H1 (cell line): ENCODE measurements around the gene CALU. TPM values are rescaled to one million over a fixed set of nuclear protein-coding genes. Genes with fewer than 3 reads are reported as not detected.

ENCODE experiments used
- CTCF ChIA-PET: fragments of 300-600 bp; sonication (Branson Sonifier 250); formaldehyde crosslinking; loops from one replicate; lab custom pipeline; 2021; ENCODE audit not compliant: partially characterized antibody; lab: Charles Lee
- POLR2A ChIA-PET: fragments of 300-600 bp; sonication (Branson Sonifier 250); formaldehyde crosslinking; loops from one replicate; lab custom pipeline; 2021; ENCODE audit warnings: inconsistent platforms; ENCODE audit not compliant: partially characterized antibody; lab: Charles Lee
- DNase-seq, 2 experiments: peaks; one replicate each; pipeline versions ENCODE4 v3.0.0 to v3.0.0-alpha.2; 2010 to 2022; ENCODE audit warnings: low spot score in 2 of 2, low read depth in 1 of 2, mixed read lengths in 1 of 2
- FAIRE-seq: peaks from 2 replicates; lab custom pipeline; 2011; peaks lifted over from hg19 to GRCh38; lab: Jason Lieb, UNC
- H2AFZ ChIP-seq: 2 replicates; pipeline ENCODE4 v1.8.1; 2012; ENCODE audit warnings: low read length, inconsistent platforms
- H2AK5ac ChIP-seq: 2 replicates; pipeline ENCODE4 v1.6.1; 2013; ENCODE audit warnings: low read depth, low read length
- H2BK120ac ChIP-seq: replicated peaks from 2 replicates; pipeline ENCODE3; 2013; ENCODE audit warnings: low read depth, low read length, inconsistent platforms
- H2BK12ac ChIP-seq: 2 replicates; pipeline ENCODE4 v1.6.1; 2013; ENCODE audit warnings: low read depth, low read length
- H2BK15ac ChIP-seq: 2 replicates; pipeline ENCODE4 v1.6.1; 2013; ENCODE audit warnings: low read length
- H2BK20ac ChIP-seq: 2 replicates; pipeline ENCODE4 v1.6.1; 2013; ENCODE audit warnings: low read length
- H2BK5ac ChIP-seq: 2 replicates; pipeline ENCODE4 v1.6.1; 2013; ENCODE audit warnings: low read depth, low read length
- H3K14ac ChIP-seq: 2 replicates; pipeline ENCODE4 v1.6.1; 2013; ENCODE audit warnings: inconsistent platforms; ENCODE audit not compliant: insufficient read length
- H3K18ac ChIP-seq: 2 replicates; pipeline ENCODE4 v1.6.1; 2013; ENCODE audit warnings: low read length; ENCODE audit errors: extremely low read depth
- H3K23ac ChIP-seq: 2 replicates; pipeline ENCODE4 v1.6.1; 2013; ENCODE audit warnings: inconsistent platforms; ENCODE audit not compliant: insufficient read length
- H3K23me2 ChIP-seq: 2 replicates; pipeline ENCODE4 v1.6.1; 2013; ENCODE audit warnings: low read depth, low read length
- H3K27ac ChIP-seq: 2 replicates; pipeline ENCODE4 v1.6.1; 2011; ENCODE audit warnings: low read depth, low read length, inconsistent platforms
- H3K27me3 ChIP-seq, 4 experiments: replicated peaks in 1 of 4; 1 replicate in 1 of 4; 2 replicates in 3 of 4; pipeline versions ENCODE4 v1.6.1 to v1.8.1; 2011 to 2013; ENCODE audit warnings: low read length in 3 of 4, mild to moderate bottlenecking in 3 of 4, inconsistent platforms in 2 of 4, mixed read lengths in 2 of 4, moderate library complexity in 1 of 4; ENCODE audit not compliant: control insufficient read depth in 3 of 4, insufficient read depth in 3 of 4; ENCODE audit errors: extremely low read depth in 1 of 4
- H3K36me3 ChIP-seq, 4 experiments: 2 replicates each; pipeline versions ENCODE4 v1.6.1 to v1.8.1; 2011 to 2013; ENCODE audit warnings: mild to moderate bottlenecking in 4 of 4, low read length in 3 of 4, moderate library complexity in 2 of 4, control low read depth in 1 of 4, inconsistent platforms in 1 of 4; ENCODE audit not compliant: insufficient read depth in 4 of 4, control insufficient read depth in 2 of 4
- H3K4ac ChIP-seq: replicated peaks from 2 replicates; pipeline ENCODE3; 2013; ENCODE audit warnings: low read length, low read depth, mixed read lengths, inconsistent platforms; ENCODE audit not compliant: insufficient read length
- H3K4me1 ChIP-seq, 4 experiments: replicated peaks in 1 of 4; 1 replicate in 1 of 4; 2 replicates in 3 of 4; pipeline versions ENCODE4 v1.6.1 to v1.8.1; 2011 to 2013; ENCODE audit warnings: low read length in 3 of 4, inconsistent platforms in 2 of 4, mixed read lengths in 1 of 4; ENCODE audit not compliant: insufficient read depth in 4 of 4, control insufficient read depth in 3 of 4
- H3K4me2 ChIP-seq, 2 experiments: 2 replicates each; pipeline versions ENCODE4 v1.6.1 to v1.8.1; 2011 to 2013; ENCODE audit warnings: low read depth in 2 of 2, low read length in 2 of 2, control low read depth in 1 of 2, inconsistent platforms in 1 of 2, mild to moderate bottlenecking in 1 of 2; ENCODE audit not compliant: insufficient read depth in 1 of 2
- H3K4me3 ChIP-seq, 4 experiments: fragments of 200-600, 300-600 bp in 1 of 4; sonication (generic), shearing (Covaris generic), sonication (Bioruptor Twin) in 1 of 4; 2 replicates each; pipeline versions ENCODE4 v1.5.1 to v1.8.1; 2011 to 2016; ENCODE audit warnings: low read length in 4 of 4, low read depth in 3 of 4, control low read depth in 2 of 4, inconsistent platforms in 2 of 4, mild to moderate bottlenecking in 2 of 4, mixed read lengths in 1 of 4, moderate library complexity in 1 of 4; ENCODE audit not compliant: insufficient read depth in 2 of 4; ENCODE audit errors: extremely low read depth in 1 of 4
- H3K56ac ChIP-seq: replicated peaks from 2 replicates; pipeline ENCODE3; 2013; ENCODE audit warnings: low read depth, mild to moderate bottlenecking, mixed read lengths, low read length, inconsistent platforms; ENCODE audit not compliant: insufficient read length
- H3K79me1 ChIP-seq: 2 replicates; pipeline ENCODE4 v1.6.1; 2013; ENCODE audit warnings: low read depth, low read length, control low read depth
- H3K79me2 ChIP-seq, 2 experiments: 2 replicates each; pipeline versions ENCODE4 v1.6.1 to v1.8.1; 2012 to 2013; ENCODE audit warnings: low read length in 2 of 2, mild to moderate bottlenecking in 2 of 2, inconsistent platforms in 1 of 2; ENCODE audit not compliant: insufficient read depth in 2 of 2, control insufficient read depth in 1 of 2
- H3K9ac ChIP-seq, 4 experiments: replicated peaks in 1 of 4; 1 replicate in 1 of 4; 2 replicates in 3 of 4; pipeline versions ENCODE4 v1.6.1 to v1.8.1; 2011 to 2013; ENCODE audit warnings: low read depth in 3 of 4, low read length in 3 of 4, control low read depth in 2 of 4, mild to moderate bottlenecking in 2 of 4, moderate library complexity in 2 of 4, inconsistent platforms in 1 of 4; ENCODE audit errors: extremely low read depth in 1 of 4
- H3K9me3 ChIP-seq, 2 experiments: 2 replicates each; pipeline versions ENCODE4 v1.6.1 to v1.8.1; 2012 to 2013; ENCODE audit warnings: mild to moderate bottlenecking in 2 of 2, moderate library complexity in 2 of 2, control low read depth in 1 of 2, inconsistent platforms in 1 of 2, low read depth in 1 of 2, low read length in 1 of 2, mixed read lengths in 1 of 2; ENCODE audit not compliant: insufficient read depth in 2 of 2
- H4K20me1 ChIP-seq, 2 experiments: replicated peaks in 1 of 2; 2 replicates each; pipeline versions ENCODE3 to v1.8.1; 2011 to 2013; ENCODE audit warnings: inconsistent platforms in 2 of 2, low read length in 2 of 2, mild to moderate bottlenecking in 1 of 2; ENCODE audit not compliant: insufficient read depth in 2 of 2, control insufficient read depth in 1 of 2
- H4K5ac ChIP-seq: 2 replicates; pipeline ENCODE4 v1.6.1; 2013; ENCODE audit warnings: low read length, low read depth, mixed read lengths, inconsistent platforms; ENCODE audit not compliant: insufficient read length
- H4K8ac ChIP-seq: 2 replicates; pipeline ENCODE4 v1.8.0; 2013; ENCODE audit warnings: mild to moderate bottlenecking, moderate library complexity, low read length, inconsistent platforms; ENCODE audit not compliant: insufficient read depth; ENCODE audit errors: extremely low read depth
- H4K91ac ChIP-seq: replicated peaks from 2 replicates; pipeline ENCODE3; 2013; ENCODE audit warnings: low read length, mixed read lengths, inconsistent platforms; ENCODE audit not compliant: insufficient read length
- EZH2 ChIP-seq: fragments of 200-600 bp; sonication (generic); IDR thresholded peaks from 2 replicates; pipeline ENCODE4 v1.7.1; 2012; ENCODE audit warnings: low read depth, mild to moderate bottlenecking, moderate library complexity, low read length, inconsistent platforms; ENCODE audit not compliant: severe bottlenecking
- KDM1A ChIP-seq: fragments of 200-600, 300-600 bp; sonication (generic); IDR thresholded peaks from 2 replicates; pipeline ENCODE4 v1.7.1; 2016; ENCODE audit warnings: mild to moderate bottlenecking, low read length, borderline replicate concordance
- RAD21 ChIP-seq, 2 experiments: IDR thresholded peaks in 1 of 2; conservative IDR thresholded peaks in 1 of 2; 2 replicates each; pipeline ENCODE4 v1.6.1; 2011; ENCODE audit warnings: low read depth in 2 of 2, low read length in 2 of 2, improper control_type of control experiment in 1 of 2, inconsistent platforms in 1 of 2, mild to moderate bottlenecking in 1 of 2, moderate library complexity in 1 of 2
- SAP30 ChIP-seq: fragments of 300-600 bp; sonication (generic); IDR thresholded peaks from 2 replicates; pipeline ENCODE4 v1.7.1; 2012; ENCODE audit warnings: low read length, moderate library complexity, mild to moderate bottlenecking, inconsistent platforms; ENCODE audit not compliant: insufficient read depth, insufficient replicate concordance
- SP1 ChIP-seq: IDR thresholded peaks from 2 replicates; pipeline ENCODE4 v1.6.1; 2011; ENCODE audit warnings: low read depth, low read length
- WGBS, 2 experiments: shearing (Covaris generic) in 1 of 2; methylation state at CpG; one replicate each; pipeline versions ENCODE4 v1.1.6 to v1.1.7; 2013 to 2015; ENCODE audit warnings: low lambda C conversion rate in 2 of 2, mixed read lengths in 2 of 2, inconsistent platforms in 1 of 2, low coverage in 1 of 2, missing lambda C conversion rate in 1 of 2; ENCODE audit not compliant: insufficient replicate concordance in 2 of 2, insufficient coverage in 1 of 2, insufficient read length in 1 of 2; ENCODE audit errors: extremely low coverage in 1 of 2, missing lambda C conversion rate in 1 of 2; 5-methylcytosine and 5-hydroxymethylcytosine counted together
- polyA plus RNA-seq, 7 experiments: library from polyadenylated mRNA; depleted of rRNA in 3 of 7; stranded (reverse) in 5 of 7; unstranded in 2 of 7; fragments of >200 nt in 5 of 7; fragments of 200-250 nt in 2 of 7; gene quantifications; 1 replicate in 5 of 7; 2 replicates in 1 of 7; 4 replicates in 1 of 7; pipeline versions ENCODE4 v1.2.1 to v1.2.3, GENCODE V29; 2011 to 2013; ENCODE audit warnings: missing spikeins in 2 of 7, mixed read lengths in 2 of 7
- total RNA-seq: library from RNA; stranded (reverse); fragmentation: NEBNext Ultra II Directional; extraction: Animal tissue kit (Norgen Biotek cat#: 25700); gene quantifications from 2 replicates; pipeline ENCODE4 v1.2.1, GENCODE V29; 2021

CALU gene
- total and polyA plus RNA-seq, 2 of the 8 experiments (the other 6 are each of a cell fraction or from before 2014, with no cell fraction given) = 67.2 to 170 TPM

GRCh38 chr7:128752251-128752650 is 13.1 kb downstream of the CALU start:
- no peaks in the 10 kb centered on the region for H3K27me3 ChIP-seq
- H4K5ac ChIP-seq = no peak overlapping the region
- no peak overlapping the region for H2BK12ac ChIP-seq
- no peak overlapping the region for H3K4me3 ChIP-seq
- no peak overlapping the region for H2BK5ac ChIP-seq
- H3K79me2 ChIP-seq = peaks cover 1 to 49% of the 10 kb centered on the region in 2 experiments; a peak in 3 of 4 replicates
- no peak for DNase-seq
- no peak overlapping the region for H3K14ac ChIP-seq
- no peak overlapping the region for H3K4ac ChIP-seq
- H3K9ac ChIP-seq = no peak overlapping the region
- ChIA-PET CTCF (no interaction called here), POLR2A (no interaction called here)
- no peaks in the 10 kb centered on the region for H3K23me2 ChIP-seq
- WGBS, 2 experiments = 93% methylated on average over 1 of the region's 1 CpG; no CpG with 5 or more reads in 1 of the 2 experiments
- TF ChIP-seq RAD21 (IDR thresholded peaks at IDR 0.05 in 1 of 2, conservative IDR thresholded peaks at IDR 0.05 in 1 of 2; ENCODE audit: low read depth in 2 of 2, low read length in 2 of 2) (no peak), SP1 (no peak), EZH2 (no peak), SAP30 (no peak), KDM1A (no peak)
- H2BK20ac ChIP-seq = no peak overlapping the region
- no peak overlapping the region for H2BK15ac ChIP-seq
- H3K4me2 ChIP-seq = no peak overlapping the region
- no peak overlapping the region for H3K27ac ChIP-seq
- no peak overlapping the region for H2AK5ac ChIP-seq
- H3K79me1 ChIP-seq = peaks cover 7% of the 10 kb centered on the region
- no peak overlapping the region for H4K91ac ChIP-seq
- H3K4me1 ChIP-seq = no peaks in the 10 kb centered on the region
- H3K56ac ChIP-seq = no peak overlapping the region
- no peak overlapping the region for H3K18ac ChIP-seq
- H3K23ac ChIP-seq = no peak overlapping the region
- H3K36me3 ChIP-seq = peaks cover 17 to 93% (median 49%) of the 10 kb centered on the region in 4 experiments
- H3K9me3 ChIP-seq = no peaks in the 10 kb centered on the region
- FAIRE-seq = no peak
- H2AFZ ChIP-seq = no peak overlapping the region
- peaks cover 10 to 16% of the 10 kb centered on the region in 2 experiments for H4K20me1 ChIP-seq
- H4K8ac ChIP-seq = no peak overlapping the region
- no peak overlapping the region for H2BK120ac ChIP-seq
